ENCODE measurements around the gene APLP2.
"Not testable (repeated sequence)": the region's sequence is repeated elsewhere in the genome, so short reads cannot be mapped to it uniquely, and the experiment has no call there.

The APLP2 gene

GRCh38 chr11:130094614-130095013 lies 24.9 kb downstream of the APLP2 start:
- no peak for DNase-seq

DNA sequence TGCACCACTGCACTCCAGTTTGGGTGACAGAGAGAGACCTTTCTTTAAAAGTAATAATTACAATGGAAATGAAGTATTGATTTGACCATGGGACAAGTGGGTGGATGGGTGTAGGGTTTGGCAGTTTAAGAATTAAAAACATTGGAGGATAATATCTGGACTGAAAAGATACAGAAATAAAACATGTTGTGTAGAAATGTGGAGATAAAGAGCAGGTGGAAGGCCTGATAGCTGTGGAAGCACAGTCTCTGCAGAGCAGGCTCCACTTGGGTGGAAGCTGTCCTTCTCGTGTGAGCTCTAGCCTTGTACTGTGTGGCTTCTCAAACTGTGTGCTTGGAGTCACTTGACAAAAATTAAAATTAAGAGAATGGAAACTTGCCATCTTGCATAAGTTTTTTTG lies 25.6 kb downstream of the APLP2 start:
- DNase-seq = no peak

- no peak for DNase-seq
Measured at GRCh38 chr11:130096042-130096441, 26.3 kb downstream of the APLP2 start.

DNA sequence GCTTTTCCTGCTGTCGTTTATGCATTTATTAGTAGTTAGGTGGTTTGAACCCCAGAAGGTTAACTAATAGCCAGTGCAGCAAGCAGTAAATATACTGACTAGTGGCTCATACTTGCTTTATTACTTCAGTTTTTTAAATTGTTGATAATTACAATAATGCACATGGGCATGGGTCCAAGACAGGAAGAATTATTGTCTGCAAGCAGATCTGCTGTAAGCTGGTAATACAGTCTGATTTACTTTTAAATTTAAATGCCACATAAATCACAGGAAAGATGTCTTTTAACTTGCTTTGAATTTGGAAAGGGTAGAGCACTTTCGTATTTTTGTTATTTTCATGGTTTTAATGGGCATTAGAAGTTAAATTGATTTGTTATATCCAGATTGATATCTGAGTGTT lies 27.1 kb downstream of the APLP2 start:
- DNase-seq = no peak

DNA sequence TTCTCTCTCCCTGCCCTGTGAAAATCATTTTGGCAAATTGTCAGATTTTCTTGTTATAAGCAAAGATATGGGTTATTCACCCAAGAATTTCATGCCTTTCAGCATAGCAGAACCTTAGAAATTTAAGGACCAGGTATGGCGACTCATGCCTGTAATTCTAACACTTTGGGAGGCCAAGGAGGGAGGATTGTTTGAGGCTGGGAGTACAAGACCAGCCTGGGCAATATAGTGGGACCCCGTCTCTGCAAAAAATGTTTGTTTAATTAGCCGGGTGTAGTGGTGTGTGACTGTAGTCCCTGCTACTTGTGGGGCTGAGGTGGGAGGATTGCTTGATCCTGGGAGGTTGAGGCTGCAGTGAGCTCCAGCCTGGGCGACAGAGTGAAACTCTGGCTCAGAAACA lies 27.6 kb downstream of the APLP2 start:
- DNase-seq = no peak

DNA sequence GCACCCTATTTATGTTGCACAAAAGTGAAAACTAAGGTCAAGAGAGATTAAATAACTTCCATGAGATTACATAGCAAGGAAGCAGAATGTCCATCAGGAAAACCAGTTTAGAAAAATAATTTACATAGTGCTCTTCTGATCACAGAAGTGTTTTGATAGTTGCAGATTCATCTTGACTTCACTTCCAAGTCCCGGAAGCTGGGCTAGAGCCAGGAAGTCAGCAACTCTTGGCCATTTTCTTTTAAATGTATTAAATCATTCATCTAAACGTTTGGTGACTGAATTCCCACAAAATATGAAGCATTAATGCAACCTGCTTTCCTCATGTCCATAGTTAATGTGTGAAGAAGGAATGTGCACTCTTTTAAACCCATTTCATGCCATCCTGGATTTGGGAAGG lies 29.7 kb downstream of the APLP2 start:
- DNase-seq = no peak

GRCh38 chr11:130100381-130101095 lies 30.8 kb downstream of the APLP2 start:
- no peak for DNase-seq

DNA sequence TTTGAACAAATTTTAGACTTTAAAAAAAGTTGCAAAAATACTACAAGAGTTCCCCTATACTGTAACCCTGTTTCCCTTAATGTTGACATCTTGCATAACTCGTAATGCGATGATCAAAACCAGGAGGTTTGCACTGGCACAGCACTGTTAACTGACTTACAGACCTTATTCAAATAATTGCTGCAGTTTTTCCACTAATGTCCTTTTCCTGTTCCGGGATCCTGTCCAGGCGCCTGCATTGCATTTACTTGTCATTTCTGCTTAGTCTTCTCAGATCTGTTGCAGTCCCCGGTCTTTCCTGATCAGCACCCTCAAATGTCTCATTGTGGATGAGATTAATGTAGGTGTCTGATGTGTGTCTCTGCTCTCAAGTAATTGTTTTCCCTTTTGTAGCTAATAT lies 32.0 kb downstream of the APLP2 start:
- no peak for DNase-seq

- no peak for DNase-seq
Measured at GRCh38 chr11:130102301-130103249, 32.9 kb downstream of the APLP2 start.

GRCh38 chr11:130103296-130103814 lies 33.7 kb downstream of the APLP2 start:
- no peak for DNase-seq

DNA sequence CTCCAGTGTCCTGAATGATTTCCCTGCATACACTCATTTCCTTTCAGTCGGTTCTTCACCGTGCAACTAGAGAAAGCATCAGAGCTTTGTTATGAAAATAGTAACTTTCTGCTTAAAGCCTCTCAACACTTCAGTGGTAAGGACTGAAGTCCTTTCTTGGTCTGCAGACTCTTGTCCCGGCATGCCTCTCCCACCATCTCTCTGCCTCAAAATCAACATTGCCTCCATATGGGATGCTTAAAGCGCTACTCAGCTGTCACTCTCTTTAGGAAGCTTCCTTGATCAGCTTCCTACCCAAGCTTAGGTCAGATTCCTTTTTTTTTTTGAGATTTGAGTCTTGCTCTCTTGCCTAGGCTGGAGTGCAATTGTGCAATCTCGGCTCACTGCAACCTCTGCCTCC lies 36.7 kb downstream of the APLP2 start:
- DNase-seq = no peak

DNA sequence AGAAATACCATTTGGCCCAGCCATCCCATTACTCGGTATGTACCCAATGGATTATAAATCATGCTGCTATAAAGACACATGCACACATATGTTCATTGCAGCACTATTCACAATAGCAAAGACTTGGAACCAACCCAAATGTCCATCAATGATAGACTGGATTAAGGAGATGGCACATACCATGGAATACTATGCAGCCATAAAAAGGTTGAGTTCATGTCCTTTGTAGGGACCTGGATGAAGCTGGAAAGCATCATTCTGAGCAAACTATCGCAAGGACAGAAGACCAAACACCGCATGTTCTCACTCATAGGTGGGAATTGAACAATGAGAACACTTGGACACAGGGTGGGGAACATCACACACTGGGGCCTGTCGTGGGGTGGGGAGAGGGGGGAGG lies 39.0 kb downstream of the APLP2 start:
- not testable (repeated sequence) for DNase-seq

GRCh38 chr11:130109386-130109785 lies 39.7 kb downstream of the APLP2 start:
- no peak for DNase-seq

- no peak for DNase-seq
Measured at GRCh38 chr11:130110339-130111108, 40.8 kb downstream of the APLP2 start.

GRCh38 chr11:130112071-130112830 lies 42.6 kb downstream of the APLP2 start:
- no peak for DNase-seq

DNA sequence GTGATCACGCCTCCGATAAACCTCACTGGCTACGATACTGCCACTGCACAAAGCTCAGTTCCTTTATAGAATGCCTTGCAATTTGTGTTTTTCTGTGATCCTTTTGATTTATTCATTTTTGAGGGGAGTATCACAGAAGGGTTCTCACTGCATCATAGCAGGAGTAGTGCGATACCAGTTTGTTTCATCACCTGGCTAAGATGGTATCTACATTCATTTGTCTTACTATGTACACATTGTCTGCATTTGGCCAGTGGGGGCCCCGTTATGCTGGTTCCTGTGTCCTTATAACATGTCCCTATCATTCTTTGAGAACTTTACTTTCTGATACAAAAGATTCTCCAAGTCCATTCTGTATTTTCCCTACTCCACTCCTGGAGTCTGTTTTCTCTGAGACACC lies 44.6 kb downstream of the APLP2 start:
- no peak for DNase-seq

DNA sequence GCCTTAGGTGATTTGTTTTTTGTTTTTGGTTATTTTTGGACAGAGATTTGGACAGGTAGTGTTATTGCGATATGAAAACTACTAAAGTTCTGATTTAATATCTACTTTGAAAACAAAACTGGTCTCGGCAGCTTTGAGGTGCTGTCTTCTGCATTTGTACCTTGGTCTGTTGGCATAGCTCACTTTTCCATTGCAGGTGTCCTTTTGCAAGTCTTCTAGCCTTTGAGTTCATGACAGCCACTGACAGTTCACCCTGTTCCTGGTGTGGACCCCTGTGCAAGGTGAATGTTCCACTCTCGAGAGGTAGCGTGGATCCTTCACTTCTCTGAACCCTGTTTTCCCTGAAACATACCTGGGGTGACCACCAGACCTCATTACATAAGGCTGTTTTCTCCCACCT lies 45.0 kb downstream of the APLP2 start:
- no peak for DNase-seq

- no peak for DNase-seq
Measured at GRCh38 chr11:130115218-130115617, 45.5 kb downstream of the APLP2 start.

- no peak for DNase-seq
Measured at GRCh38 chr11:130118165-130118564, 48.5 kb downstream of the APLP2 start.

DNA sequence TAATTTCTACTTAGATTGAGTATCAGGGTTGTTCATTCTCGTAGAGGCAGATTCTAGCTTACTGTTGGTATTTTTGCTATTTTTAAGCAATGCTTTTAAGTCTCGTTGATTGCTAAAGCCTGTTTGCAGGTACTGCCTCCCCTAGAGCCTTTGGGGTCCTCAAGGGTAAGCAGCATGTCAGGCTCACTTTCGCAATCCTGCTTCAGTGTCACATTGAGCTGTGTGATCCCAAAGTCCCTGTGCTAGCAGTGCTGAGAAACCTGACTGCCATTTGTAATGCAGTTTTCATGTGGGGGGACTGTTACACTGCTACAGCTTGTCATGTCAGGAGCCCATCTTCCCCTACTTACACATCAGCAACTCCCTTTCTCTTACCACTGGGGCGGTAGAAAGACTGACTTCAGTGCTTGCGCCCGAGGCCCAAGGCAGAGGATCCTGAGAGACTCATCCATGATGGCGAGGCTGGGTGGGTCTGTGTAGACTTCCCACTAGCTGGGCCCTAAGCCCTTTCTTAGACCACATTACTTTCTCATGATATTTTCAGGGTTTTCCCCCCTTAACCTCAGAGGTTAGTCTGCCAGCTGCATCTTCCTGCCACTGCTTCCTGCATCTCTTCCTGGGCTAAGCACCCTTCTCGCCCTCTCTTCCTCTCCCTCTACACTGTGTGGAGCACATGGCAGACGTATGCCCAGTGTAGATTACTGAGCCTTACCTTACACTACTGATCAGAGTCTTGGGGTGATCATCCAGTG lies 49.1 kb downstream of the APLP2 start:
- DNase-seq = no peak

DNA sequence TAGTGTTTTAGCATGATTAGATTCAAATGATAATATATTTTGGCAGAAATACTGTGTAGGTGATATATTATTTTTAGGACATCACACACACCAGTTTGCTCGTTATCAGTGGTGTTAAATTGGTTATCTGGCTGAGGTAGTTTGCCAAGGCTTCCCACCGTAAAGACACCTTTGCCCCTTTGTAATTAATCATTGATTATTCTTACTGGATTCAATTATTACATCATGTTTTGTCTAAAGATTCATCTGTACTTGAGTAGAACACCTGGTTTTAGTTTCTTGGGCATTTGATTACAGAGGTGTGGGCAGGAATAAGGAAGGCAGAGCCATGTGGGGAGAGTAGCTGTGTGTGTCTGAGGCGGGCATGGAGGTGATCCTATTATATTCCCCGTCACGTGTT lies 50.4 kb downstream of the APLP2 start:
- no peak for DNase-seq

Measured in DMS153 (cell line).